Choroid plexus epithelial cell (primary cell): ENCODE data around the gene UBE2Q2.
A peak's percentile ranks its signal among the peaks of the same experiment; 100 is the strongest.
"Not testable (repeated sequence)": the region's sequence is repeated elsewhere in the genome, so short reads cannot be mapped to it uniquely, and the experiment has no call there.

Experiments
- DNase-seq: peaks from one replicate; pipeline ENCODE4 v3.0.0-alpha.2; 2010; ENCODE audit warnings: low read depth
- H3K4me3 ChIP-seq: 2 replicates; pipeline ENCODE4 v1.5.1; 2011; ENCODE audit warnings: low read depth, mild to moderate bottlenecking, control low read depth, low read length, moderate library complexity
- TF ChIP-seq, protein P1 (sequence below): conservative IDR thresholded peaks from 2 replicates; pipeline ENCODE4 v1.5.1; 2011; ENCODE audit warnings: low read depth, mild to moderate bottlenecking, control low read depth, inconsistent platforms, low read length, moderate library complexity

The UBE2Q2 gene

GRCh38 chr15:75868019-75868418 lies 24.8 kb downstream of the UBE2Q2 start:
- DNase-seq: no peak
- TF ChIP-seq, protein P1, sequence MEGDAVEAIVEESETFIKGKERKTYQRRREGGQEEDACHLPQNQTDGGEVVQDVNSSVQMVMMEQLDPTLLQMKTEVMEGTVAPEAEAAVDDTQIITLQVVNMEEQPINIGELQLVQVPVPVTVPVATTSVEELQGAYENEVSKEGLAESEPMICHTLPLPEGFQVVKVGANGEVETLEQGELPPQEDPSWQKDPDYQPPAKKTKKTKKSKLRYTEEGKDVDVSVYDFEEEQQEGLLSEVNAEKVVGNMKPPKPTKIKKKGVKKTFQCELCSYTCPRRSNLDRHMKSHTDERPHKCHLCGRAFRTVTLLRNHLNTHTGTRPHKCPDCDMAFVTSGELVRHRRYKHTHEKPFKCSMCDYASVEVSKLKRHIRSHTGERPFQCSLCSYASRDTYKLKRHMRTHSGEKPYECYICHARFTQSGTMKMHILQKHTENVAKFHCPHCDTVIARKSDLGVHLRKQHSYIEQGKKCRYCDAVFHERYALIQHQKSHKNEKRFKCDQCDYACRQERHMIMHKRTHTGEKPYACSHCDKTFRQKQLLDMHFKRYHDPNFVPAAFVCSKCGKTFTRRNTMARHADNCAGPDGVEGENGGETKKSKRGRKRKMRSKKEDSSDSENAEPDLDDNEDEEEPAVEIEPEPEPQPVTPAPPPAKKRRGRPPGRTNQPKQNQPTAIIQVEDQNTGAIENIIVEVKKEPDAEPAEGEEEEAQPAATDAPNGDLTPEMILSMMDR: no peak
- H3K4me3 ChIP-seq: no peak overlapping the region

- TF ChIP-seq, protein P1: no peak
- DNase-seq: no peak
- no peak overlapping the region for H3K4me3 ChIP-seq
Observed at GRCh38 chr15:75869446-75869845, 26.2 kb downstream of the UBE2Q2 start.

DNA sequence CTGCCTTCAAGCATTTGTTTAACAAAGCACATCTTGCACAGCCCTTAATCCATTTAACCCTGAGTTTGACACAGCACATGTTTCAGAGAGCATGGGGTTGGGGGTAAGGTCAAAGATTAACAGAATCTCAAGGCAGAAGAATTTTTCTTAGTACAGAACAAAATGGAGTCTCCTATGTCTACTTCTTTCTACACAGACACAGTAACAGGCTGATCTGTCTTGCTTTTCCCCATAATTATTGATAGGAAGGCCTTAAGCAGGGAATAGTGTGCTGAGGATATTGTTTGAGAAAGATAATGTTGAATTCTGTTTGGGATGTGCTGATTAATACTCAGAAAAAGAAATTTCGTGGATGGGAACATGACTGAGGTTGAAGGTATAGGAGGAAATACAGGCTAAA lies 28.3 kb downstream of the UBE2Q2 start:
- DNase-seq, H3K4me3 ChIP-seq: not testable (repeated sequence)

DNA sequence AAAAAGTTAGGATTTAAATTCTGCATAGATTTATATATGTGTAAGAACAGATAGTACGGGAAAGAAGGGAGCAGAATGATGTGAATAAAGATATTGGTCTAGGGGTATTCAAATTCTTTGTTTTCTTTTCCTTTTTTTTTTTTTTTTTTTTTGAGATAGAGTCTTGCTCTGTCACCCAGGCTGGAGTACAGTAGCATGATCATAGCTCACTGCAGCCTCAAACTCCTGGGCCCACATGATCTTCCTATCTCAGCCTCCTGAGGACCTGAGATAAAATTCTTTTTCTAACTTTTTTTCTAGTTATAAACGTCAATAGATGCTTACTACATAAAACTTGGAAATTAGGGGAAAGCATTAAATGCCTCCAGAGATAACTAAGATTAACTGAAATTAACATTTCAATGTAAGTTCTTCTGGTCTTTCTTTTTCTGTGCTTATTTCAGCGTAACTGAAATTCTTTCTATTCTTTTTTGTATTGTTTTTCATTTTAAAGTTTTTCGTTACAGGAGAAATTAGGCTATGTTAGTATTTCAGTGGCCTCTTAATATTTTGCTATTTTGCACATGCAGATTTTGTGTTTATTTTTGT lies 29.2 kb downstream of the UBE2Q2 start:
- TF ChIP-seq, protein P1: no peak
- no peak for DNase-seq
- no peak overlapping the region for H3K4me3 ChIP-seq

GRCh38 chr15:75884041-75884440 lies 40.8 kb downstream of the UBE2Q2 start:
- H3K4me3 ChIP-seq: no peak overlapping the region
- TF ChIP-seq, protein P1: no peak
- DNase-seq: peak; percentile 55

DNA sequence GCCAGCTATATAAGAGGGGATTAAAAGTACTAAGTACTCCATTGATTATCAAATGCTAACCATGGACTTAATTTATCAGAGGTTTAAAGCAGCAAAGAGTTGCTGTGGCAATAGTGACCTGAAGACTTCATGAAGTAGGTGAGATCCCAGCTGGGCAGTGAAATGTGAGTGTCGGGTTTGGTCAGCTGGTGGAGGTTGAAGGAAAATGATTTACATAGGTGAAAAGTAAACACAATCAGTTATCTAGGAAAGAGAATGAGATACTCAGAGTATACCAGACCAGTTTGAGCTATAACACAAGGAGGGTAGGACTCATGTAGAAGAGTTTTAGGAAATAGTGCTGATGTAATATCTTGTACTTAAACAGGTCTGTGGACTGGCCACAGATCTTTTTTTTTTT lies 43.9 kb downstream of the UBE2Q2 start:
- TF ChIP-seq, protein P1: no peak
- no peak overlapping the region for H3K4me3 ChIP-seq
- DNase-seq: no peak

- H3K4me3 ChIP-seq: no peak overlapping the region
- TF ChIP-seq, protein P1: no peak
- DNase-seq: peak; percentile 96
Observed at GRCh38 chr15:75891895-75892294, 48.6 kb downstream of the UBE2Q2 start.

DNA sequence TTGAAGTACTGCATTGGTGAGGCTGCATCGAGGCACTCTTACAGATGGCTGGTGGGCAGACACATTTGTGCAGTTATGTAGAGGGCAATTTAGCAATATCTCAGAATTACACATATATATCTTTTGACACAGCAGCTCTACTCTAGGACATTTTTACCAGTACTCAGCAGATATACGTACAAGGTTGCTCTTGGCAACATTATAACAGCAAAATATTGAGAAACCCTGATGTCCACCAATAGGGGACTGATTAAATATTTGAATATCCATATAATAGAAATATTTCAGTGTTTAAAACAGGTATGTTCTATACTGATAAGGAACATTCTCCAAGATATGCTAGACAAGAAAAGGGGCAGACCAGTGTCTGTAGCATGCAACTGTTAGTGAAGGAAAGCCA lies 52.5 kb downstream of the UBE2Q2 start:
- TF ChIP-seq, protein P1: no peak
- no peak overlapping the region for H3K4me3 ChIP-seq
- no peak for DNase-seq
